ENCODE results near the gene COL2A1.

The COL2A1 gene

DNA sequence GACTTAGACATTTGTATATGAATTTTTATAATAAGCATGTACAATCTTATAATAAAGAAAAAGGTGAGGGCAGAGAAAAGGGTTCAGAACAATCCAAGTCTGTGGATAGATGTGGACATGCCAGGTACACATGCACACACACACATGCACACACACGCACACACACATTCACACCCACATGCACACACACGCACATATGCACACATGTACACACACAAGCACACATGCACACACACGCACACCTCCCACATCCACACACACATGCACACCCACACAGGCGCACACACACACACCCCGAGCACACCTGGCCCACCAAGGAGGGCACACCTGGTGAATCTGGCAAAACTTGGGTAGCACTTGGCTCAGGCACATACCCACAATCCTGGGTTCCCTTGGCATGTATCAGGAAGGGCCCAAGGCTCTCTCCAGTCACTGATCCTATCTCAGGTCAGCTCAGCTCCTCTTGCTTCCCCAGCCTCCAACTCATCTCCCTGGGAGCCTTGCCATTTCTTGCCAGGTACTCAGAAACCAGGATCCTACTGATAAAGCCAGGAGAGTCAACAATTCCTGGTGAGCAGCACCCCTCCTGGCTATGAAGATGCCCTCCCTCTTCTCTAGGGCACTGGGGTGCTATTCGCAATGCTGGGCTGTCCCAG is 59.5 kb downstream of the COL2A1 start:
- no peak for DNase-seq (ENCODE audit: low spot score)

DNA sequence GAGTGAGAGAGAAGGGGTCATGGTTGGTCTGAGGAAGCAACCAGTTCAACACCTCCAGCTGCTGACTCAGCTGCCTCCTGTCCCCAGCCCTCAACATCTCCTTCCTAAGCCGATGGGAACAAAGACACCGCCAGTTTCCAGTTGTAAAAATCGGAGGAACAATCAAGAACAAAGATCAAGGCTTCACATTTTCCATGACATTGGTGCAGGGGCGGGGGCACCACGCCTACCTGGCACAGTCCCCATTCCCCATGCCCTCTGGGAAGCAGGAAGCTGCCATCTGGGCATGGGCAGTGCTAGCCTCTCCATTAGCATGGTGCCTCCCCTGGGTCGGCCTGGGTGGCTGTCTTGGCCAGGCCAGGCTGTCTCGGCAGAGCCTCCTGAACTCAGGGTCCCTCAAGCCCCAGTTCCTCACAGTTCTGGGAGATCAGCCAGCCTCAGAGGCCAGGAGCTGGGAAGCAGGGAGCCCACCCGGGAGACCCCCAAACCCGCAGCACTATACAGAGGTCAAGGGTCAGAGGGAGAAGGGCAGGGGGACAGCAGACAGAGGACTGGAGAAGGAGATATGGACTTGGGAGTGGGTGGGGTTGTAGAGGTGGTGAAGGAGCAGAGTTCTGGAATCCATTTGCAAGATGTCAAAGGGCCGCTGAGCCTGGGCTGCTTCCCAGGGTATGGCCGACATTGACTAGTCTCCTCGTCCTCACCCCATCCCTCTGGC is 60.5 kb downstream of the COL2A1 start:
- no peak for DNase-seq (ENCODE audit: low spot score)

DNA sequence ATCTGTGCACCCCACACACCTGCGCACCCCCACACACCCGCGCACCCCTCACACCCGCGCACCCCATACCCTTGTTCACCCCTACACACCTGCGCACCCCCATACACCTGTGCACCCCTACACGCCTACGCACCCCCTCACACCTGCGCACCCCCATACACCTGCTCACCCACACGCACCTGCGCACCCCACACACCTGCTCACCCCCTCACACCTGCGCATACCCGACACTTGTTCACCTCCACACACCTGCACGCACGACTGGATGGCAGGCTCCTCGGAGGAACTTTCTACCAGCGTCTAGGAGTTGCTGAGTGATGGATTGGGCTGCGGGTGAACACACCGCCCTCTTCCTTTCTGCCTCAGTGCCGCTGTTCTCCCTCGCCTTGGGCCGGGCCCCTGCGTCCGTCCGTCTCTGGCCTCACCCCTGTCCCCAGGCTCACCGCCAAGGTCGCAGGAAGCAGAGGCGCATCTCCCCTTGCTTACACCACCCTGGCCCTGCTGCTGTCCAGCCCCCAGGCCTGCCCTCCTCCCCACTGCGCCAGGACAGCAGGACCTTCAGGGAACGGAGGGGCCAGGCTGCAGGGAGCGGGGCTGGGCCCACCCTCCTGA is 61.6 kb downstream of the COL2A1 start:
- DNase-seq (ENCODE audit: low spot score) = no peak

DNA sequence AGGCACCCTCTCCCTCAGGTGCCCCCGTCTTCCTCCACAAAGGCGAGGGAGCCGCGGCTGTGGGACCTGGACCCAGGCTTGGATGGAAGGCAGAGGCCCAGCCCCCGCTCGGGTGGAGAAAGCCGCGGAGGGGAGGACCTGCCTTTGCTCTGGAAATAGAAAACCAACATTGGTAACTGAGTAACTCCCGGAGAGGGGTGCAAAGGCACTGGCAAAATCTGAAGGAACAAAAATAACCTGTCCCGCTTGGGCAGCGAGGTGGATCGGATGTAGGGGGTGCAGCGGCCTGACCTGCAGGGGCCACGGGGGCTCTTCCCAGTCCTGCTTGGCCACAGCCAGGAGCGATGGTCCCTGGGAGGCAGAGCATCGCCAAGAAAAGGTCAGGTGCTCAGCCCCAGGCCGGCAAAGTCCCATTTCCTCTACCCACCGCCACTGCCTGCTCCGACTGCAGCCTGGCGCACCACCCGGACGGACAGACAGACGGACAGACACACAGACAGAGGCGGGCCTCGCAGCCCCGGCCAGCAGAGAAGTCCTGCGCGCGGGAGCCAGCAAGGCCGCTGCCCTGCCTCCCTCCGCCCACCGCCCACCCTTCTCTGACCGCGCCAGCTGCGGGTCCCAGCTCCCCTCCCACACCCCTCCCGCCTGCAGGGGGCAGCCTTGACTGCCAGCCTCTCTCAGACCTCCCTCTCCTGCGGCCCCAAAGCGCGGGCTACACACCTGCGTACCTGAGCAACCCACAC is 62.2 kb downstream of the COL2A1 start:
- no peak for DNase-seq (ENCODE audit: low spot score)

DNA sequence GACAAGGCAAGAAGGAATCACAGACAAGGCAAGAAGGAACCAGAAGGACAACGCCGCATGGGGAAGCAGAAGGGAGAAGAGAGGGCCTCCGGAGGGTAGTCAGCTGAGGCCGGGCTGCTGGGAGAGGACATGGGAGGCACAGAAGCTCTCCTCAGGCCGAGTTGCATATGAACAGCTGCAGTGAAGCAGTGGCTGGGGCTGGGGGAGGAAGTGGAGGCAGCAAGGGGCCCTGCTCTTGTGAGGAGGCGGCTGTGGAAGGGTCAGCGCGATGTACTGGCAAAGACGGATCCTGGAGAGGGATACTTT is 62.8 kb downstream of the COL2A1 start:
- DNase-seq (ENCODE audit: low spot score) = no peak

DNA sequence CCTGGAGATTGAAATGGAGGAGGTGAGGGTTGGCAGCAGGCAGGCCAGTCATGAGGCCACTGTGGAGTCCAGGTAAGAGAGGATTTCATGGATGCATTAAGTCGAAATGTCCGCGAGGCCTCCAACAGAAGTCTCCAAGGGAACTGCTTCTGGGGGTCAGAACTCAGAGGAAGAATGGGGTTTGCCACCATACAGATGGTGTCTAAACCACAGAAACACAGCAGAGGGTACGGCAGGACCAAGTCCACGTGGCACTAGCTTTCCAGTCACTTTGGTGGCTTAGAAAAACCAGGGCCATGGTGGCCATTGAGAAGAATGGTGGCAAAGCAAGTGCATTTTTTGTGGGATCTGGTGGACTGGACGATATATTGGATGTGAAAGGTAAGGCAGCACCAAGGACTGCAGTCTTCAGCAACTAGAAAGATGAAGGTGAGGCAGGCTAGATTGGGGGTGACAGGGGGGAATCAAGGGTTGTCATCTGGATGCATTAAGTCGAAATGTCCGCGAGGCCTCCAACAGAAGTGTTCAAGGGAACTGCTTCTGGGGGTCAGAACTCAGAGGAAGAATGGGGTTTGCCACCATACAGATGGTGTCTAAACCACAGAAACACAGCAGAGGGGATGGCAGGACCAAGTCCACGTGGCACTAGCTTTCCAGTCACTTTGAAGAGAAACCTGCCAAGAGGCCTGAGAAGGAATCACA is 63.4 kb downstream of the COL2A1 start:
- DNase-seq (ENCODE audit: low spot score) = no peak

DNA sequence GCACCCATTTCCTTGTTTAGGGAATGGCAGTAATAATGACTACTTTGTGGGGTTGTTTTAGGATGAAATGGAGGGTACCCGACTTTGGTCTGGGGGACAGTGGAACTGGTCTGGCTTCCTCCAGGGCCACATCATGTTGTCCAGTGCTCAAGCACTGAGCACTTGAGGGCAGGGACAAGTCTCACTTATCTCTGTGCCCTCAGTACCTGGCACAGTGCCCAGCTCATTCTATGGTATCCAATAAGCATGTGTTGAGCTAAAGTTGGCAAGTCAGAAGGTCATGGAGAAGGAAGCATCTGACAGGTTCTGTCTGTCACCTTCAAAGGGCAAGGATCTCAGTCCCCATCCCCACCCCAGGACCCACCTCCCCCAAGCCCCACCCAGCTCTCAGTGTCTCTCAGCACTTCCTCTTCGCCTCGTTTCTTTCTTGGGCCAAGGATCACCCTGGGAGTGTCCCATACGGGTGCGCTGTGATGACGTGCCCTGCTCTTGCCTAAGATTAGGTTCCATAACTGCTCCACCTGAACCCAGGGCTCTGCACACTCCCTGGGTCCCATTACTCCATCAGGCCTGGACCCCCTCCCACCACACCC is 65.2 kb downstream of the COL2A1 start:
- no peak for DNase-seq (ENCODE audit: low spot score)

DNA sequence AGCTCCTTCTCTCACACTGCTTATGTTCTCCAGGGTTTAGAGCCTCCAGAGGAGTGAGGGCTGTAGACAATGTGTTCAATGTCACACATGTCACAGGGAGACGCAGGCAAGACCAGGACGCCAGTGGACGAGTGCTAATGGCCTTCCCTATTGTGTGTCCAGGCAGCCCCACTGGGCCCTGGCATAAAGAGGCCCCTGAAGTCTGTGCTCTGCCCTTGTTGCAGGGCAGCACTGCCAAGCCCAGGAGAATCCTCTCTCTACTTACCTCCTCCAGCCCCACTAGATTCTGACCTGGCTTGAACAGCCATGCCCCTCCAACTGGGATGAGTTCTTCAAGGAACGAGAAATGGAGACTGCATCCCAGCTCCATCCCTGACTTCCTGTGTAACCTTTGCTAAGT is 65.7 kb downstream of the COL2A1 start:
- no peak for DNase-seq (ENCODE audit: low spot score)

DNA sequence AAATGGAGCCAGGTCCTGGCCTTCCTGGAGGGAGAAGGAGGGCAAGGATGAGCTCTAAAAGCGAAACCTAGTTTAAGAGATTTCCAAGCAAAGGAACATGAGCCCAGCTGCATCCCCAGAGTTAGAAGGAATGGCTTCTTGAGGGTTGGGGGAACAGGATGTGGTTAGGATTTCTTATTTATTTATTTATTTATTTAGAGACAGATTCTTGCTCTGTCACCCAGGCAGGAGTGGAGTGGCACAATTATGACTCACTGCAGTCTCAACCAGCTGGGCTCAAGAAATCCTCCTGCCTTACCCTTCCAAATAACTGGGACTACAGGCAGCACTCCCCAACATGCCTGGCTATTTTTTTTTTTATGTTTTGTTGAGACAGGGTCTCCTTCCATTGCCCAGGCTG is 66.2 kb downstream of the COL2A1 start:
- peak; percentile 49 for DNase-seq (ENCODE audit: low spot score)

DNA sequence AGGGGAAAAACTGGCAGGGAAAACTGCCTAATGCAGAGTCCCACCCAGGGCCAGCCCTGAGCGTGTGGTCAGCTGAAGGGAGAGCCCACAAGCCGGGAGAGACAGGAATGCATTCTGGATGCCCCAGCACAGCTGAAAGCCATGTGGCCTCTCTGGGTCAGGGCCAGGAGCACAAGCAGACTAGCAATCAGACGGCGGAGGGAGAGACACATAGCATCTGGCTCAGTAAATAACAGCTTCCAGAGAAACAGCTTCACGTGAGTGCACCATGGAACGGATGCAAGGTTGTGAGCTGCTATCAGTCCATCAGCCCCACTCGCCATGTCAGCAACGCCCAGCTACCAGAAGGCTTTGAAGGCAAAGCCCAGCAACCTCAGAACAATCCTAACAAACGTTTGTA is 69.1 kb downstream of the COL2A1 start:
- DNase-seq (ENCODE audit: low spot score) = peak; percentile 92

DNA sequence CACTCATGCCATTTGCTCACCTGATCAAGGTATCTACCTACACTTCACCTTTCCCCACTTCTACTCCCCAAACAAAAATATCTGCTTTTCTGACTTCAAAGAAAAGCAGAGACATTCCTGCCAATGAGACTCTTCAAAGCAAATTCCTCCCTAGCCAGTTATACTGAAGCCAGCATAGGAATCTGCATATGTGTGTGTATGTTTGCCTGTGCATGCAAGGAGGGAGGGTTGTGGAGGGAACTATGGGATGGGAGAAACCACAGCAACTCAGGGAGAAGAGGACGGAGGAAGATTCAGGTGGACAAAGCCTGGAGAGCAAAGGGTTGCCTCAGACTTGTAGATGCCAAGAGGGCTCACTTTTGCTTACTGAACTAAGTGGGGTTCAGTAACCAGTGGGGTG is 73.1 kb downstream of the COL2A1 start:
- DNase-seq (ENCODE audit: low spot score) = no peak

DNA sequence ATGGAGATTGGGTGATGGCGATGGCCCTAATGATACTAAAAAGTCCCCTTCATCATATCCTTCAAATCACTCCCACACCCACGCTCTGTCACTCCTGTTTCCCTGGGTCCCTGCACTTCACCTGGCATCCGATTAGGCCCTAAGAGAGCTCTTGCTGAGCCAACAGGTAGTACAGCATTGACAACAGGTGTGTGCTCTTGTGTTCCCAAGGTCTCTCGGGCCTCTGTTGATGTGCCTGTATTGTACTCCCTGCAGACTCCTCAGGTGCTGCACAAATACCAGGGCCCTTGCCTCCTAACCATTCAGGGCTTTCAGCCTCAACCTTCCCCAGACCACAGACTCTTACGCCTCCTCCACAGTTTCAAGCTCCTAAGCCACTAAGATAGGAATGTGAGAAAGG is 73.6 kb downstream of the COL2A1 start:
- no peak for DNase-seq (ENCODE audit: low spot score)

DNA sequence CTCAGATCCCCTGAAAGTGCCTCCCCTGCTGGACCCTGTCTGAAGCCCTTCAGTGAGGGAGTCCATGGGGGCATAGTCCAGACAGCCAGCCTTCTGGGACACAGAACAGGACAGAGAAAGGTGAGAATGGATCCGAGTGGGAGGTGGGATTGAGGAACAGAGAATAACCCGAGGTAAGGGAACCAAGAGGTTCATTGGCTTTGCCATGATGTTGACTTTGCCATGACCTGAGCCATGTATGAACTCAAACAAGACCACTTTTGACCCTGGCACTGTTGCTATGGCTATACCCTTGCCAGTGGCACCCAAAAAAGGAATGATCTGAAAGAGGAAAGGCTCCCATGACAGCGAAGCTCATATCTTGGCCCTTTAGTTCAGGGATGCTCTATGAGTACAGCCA is 76.9 kb downstream of the COL2A1 start:
- DNase-seq (ENCODE audit: low spot score) = no peak

All from AG08395 (cell line).